Esophagus squamous epithelium (tissue), 5 donors: ENCODE measurements around the gene THADA. TPM values are rescaled to one million over a fixed set of nuclear protein-coding genes. Genes with fewer than 3 reads are reported as not detected.

ENCODE experiments used
- DNase-seq: peaks from one replicate; lab custom pipeline; 2025; lab: John Stamatoyannopoulos, UW
- H3K27ac ChIP-seq, 4 donors: fragments of 200-600 bp; sonication (generic); one replicate each; pipeline ENCODE4 v1.5.1; 2016 to 2019; ENCODE audit warnings: mild to moderate bottlenecking in 1 of 4
- H3K27me3 ChIP-seq, 4 donors: fragments of 200-600 bp; sonication (generic); 1 replicate in 3 of 4; 2 replicates in 1 of 4; pipeline versions ENCODE4 v1.5.1 to v1.6.0; 2017 to 2021; ENCODE audit warnings: antibody characterized with exemption in 1 of 4
- H3K36me3 ChIP-seq, 3 donors: fragments of 200-600 bp; sonication (generic); one replicate each; pipeline ENCODE4 v1.5.1; 2016 to 2019
- H3K4me1 ChIP-seq, 3 donors: fragments of 200-600 bp; sonication (generic); one replicate each; pipeline ENCODE4 v1.5.1; 2017 to 2019
- H3K4me3 ChIP-seq, 4 donors: fragments of 200-600 bp; sonication (generic); 1 replicate in 3 of 4; 2 replicates in 1 of 4; pipeline ENCODE4 v1.5.1; 2016 to 2019; ENCODE audit warnings: mild to moderate bottlenecking in 2 of 4, moderate library complexity in 1 of 4
- H3K9me3 ChIP-seq, 3 donors: fragments of 200-600 bp; sonication (generic); one replicate each; pipeline ENCODE4 v1.5.1; 2016 to 2019
- CTCF ChIP-seq, 6 experiments: fragments of 450-650 bp in 4 of 6; fragments of 200-600 bp in 2 of 6; sonication (generic) in 2 of 6; IDR thresholded peaks; one replicate each; pipeline ENCODE4 v1.5.1; 2016 to 2019; ENCODE audit warnings: antibody characterized with exemption in 6 of 6, mild to moderate bottlenecking in 4 of 6, moderate library complexity in 4 of 6
- POLR2A ChIP-seq, 4 donors: fragments of 450-650 bp; IDR thresholded peaks; one replicate each; pipeline ENCODE4 v1.6.1; 2017; ENCODE audit warnings: antibody characterized with exemption in 4 of 4, mild to moderate bottlenecking in 4 of 4, moderate library complexity in 3 of 4
- whole genome bisulfite sequencing, 2 donors: methylation state at CpG; one replicate each; pipeline ENCODE4 v1.1.5; 2018; 5-methylcytosine and 5-hydroxymethylcytosine counted together
- intact Hi-C: fragments of 100-400 bp; cut with DNase I; formaldehyde crosslinking; loops from one replicate; pipeline ENCODE4 v1.15.0; 2022
- total RNA-seq, 4 donors: library from RNA; depleted of rRNA; stranded (reverse); fragments of >200 nt; gene quantifications; one replicate each; pipeline ENCODE4 v1.1.0, GENCODE V29; 2016
- donor health status: DM: yes; HTN: yes; CAD: no.

The THADA gene
- total RNA-seq, 4 donors from 2014 or later, result 14.0 to 32.2 (median 21.0) TPM

- no peak for TF ChIP-seq CTCF (IDR thresholded peaks at IDR 0.05)
- no peak for TF ChIP-seq POLR2A (IDR thresholded peaks at IDR 0.05)
- DNase-seq, result no peak
- Histone ChIP-seq H3K27ac (no peak overlapping the region), H3K4me3 (no peak overlapping the region), H3K36me3 (peaks cover 0 to 68% (median 18%) of the 10 kb centered on the region in 3 donors), H3K27me3 (no peaks in the 10 kb centered on the region), H3K9me3 (peaks cover 0 to 19% (median 0%) of the 10 kb centered on the region in 3 donors), H3K4me1 (peaks cover 0 to 19% (median 7%) of the 10 kb centered on the region in 3 donors)
- 43 to 61% methylated on average over 2 of the region's 2 CpGs for WGBS, 2 donors
- intact Hi-C loops, result no loop called here
Observed at GRCh38 chr2:43280994-43281393, 314.8 kb downstream of the THADA start.

GRCh38 chr2:43279317-43279840 lies 316.5 kb downstream of the THADA start:
- 89 to 90% methylated on average over 7 to 8 of the region's 8 CpGs for WGBS, 2 donors
- no peak for DNase-seq
- TF ChIP-seq POLR2A (IDR thresholded peaks at IDR 0.05) (no peak), CTCF (IDR thresholded peaks at IDR 0.05) (no peak)
- no peak overlapping the region for H3K27ac ChIP-seq
- H3K4me1 ChIP-seq, result peaks cover 0 to 22% (median 7%) of the 10 kb centered on the region in 3 donors
- peaks cover 0 to 52% (median 3%) of the 10 kb centered on the region in 3 donors for H3K36me3 ChIP-seq
- intact Hi-C loops, result no loop called here
- no peaks in the 10 kb centered on the region for H3K27me3 ChIP-seq
- H3K9me3 ChIP-seq, result peaks cover 0 to 9% (median 0%) of the 10 kb centered on the region in 3 donors
- no peak overlapping the region for H3K4me3 ChIP-seq

- H3K27me3 ChIP-seq, result no peaks in the 10 kb centered on the region
- DNase-seq, result no peak
- H3K4me1 ChIP-seq, result peaks cover 0 to 22% (median 7%) of the 10 kb centered on the region in 3 donors
- peaks cover 0 to 45% (median 0%) of the 10 kb centered on the region in 3 donors for H3K36me3 ChIP-seq
- H3K4me3 ChIP-seq, result no peak overlapping the region
- TF ChIP-seq POLR2A (IDR thresholded peaks at IDR 0.05), result no peak
- WGBS, 2 donors, result 84 to 93% methylated on average over 8 to 9 of the region's 10 CpGs
- H3K27ac ChIP-seq, result peak overlapping the region in 3 of 4 donors; percentile 15 to 70 (median 43)
- H3K9me3 ChIP-seq, result peaks cover 0 to 2% (median 0%) of the 10 kb centered on the region in 3 donors
- intact Hi-C loops, result no loop called here
Observed at GRCh38 chr2:43278564-43279220, 317.1 kb downstream of the THADA start.

- Histone ChIP-seq H3K27me3 (no peaks in the 10 kb centered on the region), H3K4me3 (no peak overlapping the region), H3K27ac (peak overlapping the region; percentile 23 to 76 (median 66)), H3K36me3 (peaks cover 0 to 31% (median 0%) of the 10 kb centered on the region in 3 donors), H3K9me3 (no peaks in the 10 kb centered on the region), H3K4me1 (peaks cover 0 to 22% (median 7%) of the 10 kb centered on the region in 3 donors)
- intact Hi-C loops, result no loop called here
- no peak for DNase-seq
- TF ChIP-seq POLR2A (IDR thresholded peaks at IDR 0.05) (no peak), CTCF (IDR thresholded peaks at IDR 0.05) (no peak)
- 53 to 57% methylated on average over 3 of the region's 3 CpGs for WGBS, 2 donors
Observed at GRCh38 chr2:43276962-43277391, 318.9 kb downstream of the THADA start.

GRCh38 chr2:43276266-43276941 lies 319.4 kb downstream of the THADA start:
- TF ChIP-seq CTCF (IDR thresholded peaks at IDR 0.05), result no peak
- no peak for TF ChIP-seq POLR2A (IDR thresholded peaks at IDR 0.05)
- 67 to 70% methylated on average over 6 of the region's 6 CpGs for WGBS, 2 donors
- Histone ChIP-seq H3K4me3 (no peak overlapping the region), H3K36me3 (peaks cover 0 to 29% (median 0%) of the 10 kb centered on the region in 3 donors), H3K27me3 (no peaks in the 10 kb centered on the region), H3K4me1 (peaks cover 0 to 22% (median 7%) of the 10 kb centered on the region in 3 donors), H3K9me3 (no peaks in the 10 kb centered on the region), H3K27ac (peak overlapping the region; percentile 23 to 76 (median 66))
- intact Hi-C loops, result no loop called here
- DNase-seq, result no peak
